IMR-90 (cell line): Measurements from ENCODE around the gene PCSK6. TPM values are rescaled to one million over a fixed set of nuclear protein-coding genes. Genes with fewer than 3 reads are reported as not detected.

Experiments
- ATAC-seq: fragments of 200-7000 bp; cut with Tn5 transposase; 2 replicates; pipeline ENCODE4 v1.9.1; 2020; ENCODE audit warnings: low read depth, mild to moderate bottlenecking, moderate library complexity
- BruUV-seq: library from RNA; stranded (reverse); fragments of 400-500 nt; replicated peaks from 2 replicates; lab custom pipeline; 2021; lab: Mats Ljungman, UMichigan
- CTCF ChIA-PET: fragments of 300-600 bp; formaldehyde crosslinking; extraction: SDS; loops from one replicate; lab custom pipeline; 2021; ENCODE audit warnings: antibody characterized with exemption; lab: Yijun Ruan, JAX
- POLR2A ChIA-PET: fragments of 300-600 bp; sonication (Branson Sonifier 250); formaldehyde crosslinking; loops from one replicate; lab custom pipeline; 2022; ENCODE audit warnings: antibody characterized with exemption; ENCODE audit not compliant: unreplicated experiment; lab: Charles Lee
- DNase-seq: peaks from one replicate; pipeline ENCODE4 v3.0.0; 2013
- H2AFZ ChIP-seq: replicated peaks from 2 replicates; pipeline ENCODE3; 2013; ENCODE audit warnings: low read length, mild to moderate bottlenecking; ENCODE audit not compliant: poor library complexity
- H2AK5ac ChIP-seq: 2 replicates; pipeline ENCODE4 v1.6.1; 2013; ENCODE audit warnings: low read depth, low read length, inconsistent platforms
- H2AK9ac ChIP-seq: replicated peaks from 2 replicates; pipeline ENCODE3; 2013; ENCODE audit warnings: mild to moderate bottlenecking, low read depth, low read length, moderate library complexity; ENCODE audit not compliant: poor library complexity
- H2BK120ac ChIP-seq: 2 replicates; pipeline ENCODE4 v1.6.1; 2013; ENCODE audit warnings: low read depth, low read length, inconsistent platforms
- H2BK15ac ChIP-seq: 3 replicates; pipeline ENCODE4 v1.6.1; 2013; ENCODE audit warnings: low read depth, low read length, inconsistent platforms
- H2BK20ac ChIP-seq: 2 replicates; pipeline ENCODE4 v1.6.1; 2013; ENCODE audit warnings: low read depth, mild to moderate bottlenecking, inconsistent platforms, low read length, moderate library complexity
- H2BK5ac ChIP-seq: 2 replicates; pipeline ENCODE4 v1.6.1; 2013; ENCODE audit warnings: mild to moderate bottlenecking, low read depth, low read length, inconsistent platforms; ENCODE audit not compliant: poor library complexity, severe bottlenecking
- H3K14ac ChIP-seq: replicated peaks from 2 replicates; pipeline ENCODE4 v1.6.1; 2013; ENCODE audit warnings: low read depth, low read length, inconsistent platforms
- H3K18ac ChIP-seq: 2 replicates; pipeline ENCODE4 v1.6.1; 2013; ENCODE audit warnings: low read depth, low read length, control low read depth
- H3K23ac ChIP-seq: 2 replicates; pipeline ENCODE4 v1.6.1; 2013; ENCODE audit warnings: low read depth, low read length, inconsistent platforms
- H3K27ac ChIP-seq: 2 replicates; pipeline ENCODE4 v1.5.1; 2013; ENCODE audit warnings: mild to moderate bottlenecking, control low read depth, low read length; ENCODE audit not compliant: insufficient read depth
- H3K27me3 ChIP-seq: 2 replicates; pipeline ENCODE4 v1.6.1; 2013; ENCODE audit warnings: low read length; ENCODE audit not compliant: control insufficient read depth, insufficient read depth
- H3K36me3 ChIP-seq: 2 replicates; pipeline ENCODE4 v1.6.1; 2013; ENCODE audit warnings: low read length, mixed read lengths; ENCODE audit not compliant: control insufficient read depth, insufficient read depth
- H3K4ac ChIP-seq: 2 replicates; pipeline ENCODE4 v1.6.1; 2013; ENCODE audit warnings: low read depth, low read length, inconsistent platforms
- H3K4me1 ChIP-seq: 2 replicates; pipeline ENCODE4 v1.6.1; 2013; ENCODE audit warnings: low read length, mixed read lengths; ENCODE audit not compliant: control insufficient read depth, insufficient read depth
- H3K4me2 ChIP-seq: 2 replicates; pipeline ENCODE4 v1.6.1; 2013; ENCODE audit warnings: low read depth, mild to moderate bottlenecking, control low read depth, low read length, moderate library complexity
- H3K4me3 ChIP-seq: 2 replicates; pipeline ENCODE4 v1.5.1; 2013; ENCODE audit warnings: low read depth, mild to moderate bottlenecking, control low read depth, low read length, moderate library complexity; ENCODE audit not compliant: insufficient read depth
- H3K56ac ChIP-seq: 2 replicates; pipeline ENCODE4 v1.6.1; 2013; ENCODE audit warnings: low read length, inconsistent platforms; ENCODE audit not compliant: insufficient read depth; ENCODE audit errors: extremely low read depth
- H3K79me1 ChIP-seq, 2 experiments: 2 replicates each; pipeline ENCODE4 v1.6.1; 2013; ENCODE audit warnings: low read length in 2 of 2, inconsistent platforms in 1 of 2, low read depth in 1 of 2
- H3K9ac ChIP-seq: 2 replicates; pipeline ENCODE4 v1.6.1; 2013; ENCODE audit warnings: low read depth, low read length, control low read depth
- H3K9me1 ChIP-seq: 2 replicates; pipeline ENCODE4 v1.6.1; 2013; ENCODE audit warnings: low read length, inconsistent platforms; ENCODE audit not compliant: insufficient read depth
- H3K9me3 ChIP-seq: 2 replicates; pipeline ENCODE4 v1.6.1; 2013; ENCODE audit warnings: low read length; ENCODE audit not compliant: control insufficient read depth, insufficient read depth
- H4K20me1 ChIP-seq: 2 replicates; pipeline ENCODE4 v1.6.1; 2013; ENCODE audit warnings: low read length, inconsistent platforms; ENCODE audit not compliant: insufficient read depth
- H4K5ac ChIP-seq: 2 replicates; pipeline ENCODE4 v1.6.1; 2013; ENCODE audit warnings: mild to moderate bottlenecking, low read depth, low read length, control low read depth
- H4K8ac ChIP-seq, 2 experiments: 2 replicates each; pipeline ENCODE4 v1.6.1; 2013; ENCODE audit warnings: low read depth in 2 of 2, low read length in 2 of 2, control low read depth in 1 of 2, inconsistent platforms in 1 of 2
- H4K91ac ChIP-seq: 2 replicates; pipeline ENCODE4 v1.6.1; 2013; ENCODE audit warnings: low read depth, low read length, inconsistent platforms; ENCODE audit not compliant: insufficient read depth
- BHLHE40 ChIP-seq: fragments of 150-350 bp; IDR thresholded peaks from 2 replicates; pipeline ENCODE4 v1.6.1; 2016; ENCODE audit warnings: mild to moderate bottlenecking, low read depth, low read length
- CHD1 ChIP-seq: IDR thresholded peaks from 2 replicates; pipeline ENCODE4 v1.6.1; 2012; ENCODE audit warnings: low read depth, low read length, improper control_type of control experiment
- CTCF ChIP-seq: conservative IDR thresholded peaks from 2 replicates; pipeline ENCODE4 v1.5.1; 2012; ENCODE audit warnings: mild to moderate bottlenecking, low read depth, low read length, improper control_type of control experiment
- ELK1 ChIP-seq: fragments of 150-350 bp; IDR thresholded peaks from 2 replicates; pipeline ENCODE4 v1.6.1; 2016; ENCODE audit warnings: low read depth, mild to moderate bottlenecking, low read length, moderate library complexity, borderline replicate concordance
- FOS ChIP-seq: fragments of 150-350 bp; IDR thresholded peaks from 2 replicates; pipeline ENCODE4 v1.6.1; 2016; ENCODE audit warnings: low read depth, low read length
- MAFK ChIP-seq: IDR thresholded peaks from 2 replicates; pipeline ENCODE4 v1.6.1; 2012; ENCODE audit warnings: low read depth, low read length, improper control_type of control experiment
- MAZ ChIP-seq: IDR thresholded peaks from 2 replicates; pipeline ENCODE4 v1.6.1; 2012; ENCODE audit warnings: low read depth, mild to moderate bottlenecking, low read length, improper control_type of control experiment, moderate library complexity, borderline replicate concordance
- MXI1 ChIP-seq: IDR thresholded peaks from 2 replicates; pipeline ENCODE4 v1.6.1; 2012; ENCODE audit warnings: low read depth, mild to moderate bottlenecking, low read length, moderate library complexity, borderline replicate concordance
- NFE2L2 ChIP-seq: fragments of 150-350 bp; IDR thresholded peaks from 2 replicates; pipeline ENCODE4 v1.6.1; 2016; ENCODE audit warnings: low read depth, mild to moderate bottlenecking, low read length
- RAD21 ChIP-seq: IDR thresholded peaks from 2 replicates; pipeline ENCODE4 v1.6.1; 2012; ENCODE audit warnings: low read length, improper control_type of control experiment
- RCOR1 ChIP-seq: IDR thresholded peaks from 2 replicates; pipeline ENCODE4 v1.6.1; 2012; ENCODE audit warnings: mild to moderate bottlenecking, low read length, improper control_type of control experiment; ENCODE audit not compliant: insufficient replicate concordance
- RFX5 ChIP-seq: IDR thresholded peaks from 2 replicates; pipeline ENCODE4 v1.8.0; 2012; ENCODE audit warnings: low read depth, mild to moderate bottlenecking, low read length, moderate library complexity
- SMC3 ChIP-seq: fragments of 150-350 bp; IDR thresholded peaks from 2 replicates; pipeline ENCODE4 v1.6.1; 2016; ENCODE audit warnings: low read depth, mild to moderate bottlenecking, antibody characterized with exemption, low read length, moderate library complexity
- USF2 ChIP-seq: fragments of 150-350 bp; IDR thresholded peaks from 2 replicates; pipeline ENCODE4 v1.6.1; 2017; ENCODE audit warnings: mild to moderate bottlenecking, antibody characterized with exemption, low read length, low read depth
- WGBS, 2 experiments: methylation state at CpG; one replicate each; pipeline versions ENCODE4 v1.1.5 to v1.1.7; 2013; ENCODE audit warnings: missing lambda C conversion rate in 2 of 2; ENCODE audit not compliant: insufficient read length in 1 of 2; ENCODE audit errors: extremely low coverage in 2 of 2; 5-methylcytosine and 5-hydroxymethylcytosine counted together
- dilution Hi-C: fragments of 300-500 bp; cut with HindIII; formaldehyde crosslinking; loops from one replicate; pipeline ENCODE4 v1.14.3; 2018; ENCODE audit warnings: low sequenced_read_pairs; ENCODE audit not compliant: unreplicated experiment
- in situ Hi-C: fragments of 300-500 bp; cut with MboI; formaldehyde crosslinking; loops from 3 replicates; pipeline ENCODE4 v1.14.3; 2019; ENCODE audit warnings: low sequenced_read_pairs, inconsistent platforms, mixed read lengths
- intact Hi-C: fragments of 100-400 bp; cut with micrococcal nuclease; formaldehyde crosslinking; loops from 2 replicates; pipeline ENCODE4 v1.10.0; 2022
- polyA plus RNA-seq, 3 experiments: library from polyadenylated mRNA; depleted of rRNA; stranded (reverse); fragments of >200 nt; gene quantifications; 2 replicates each; pipeline ENCODE4 v1.2.3, GENCODE V29; 2012; ENCODE audit warnings: low replicate concordance in 1 of 3
- total RNA-seq: library from RNA; depleted of rRNA; stranded (reverse); fragments of >200 nt; gene quantifications from 2 replicates; pipeline ENCODE4 v1.2.3, GENCODE V29; 2012

The PCSK6 gene
- total and polyA plus RNA-seq, 2 of the 4 experiments (the other 2 are of a cell fraction): not detected

- BruUV-seq: no TSS peak
- CTCF ChIA-PET: interaction anchor here (0.7 kb wide), 1 partner anchor 91 kb away, joined by 3 read pairs; no protein-coding TSS in a partner anchor
- Histone ChIP-seq H2AK5ac (no peak overlapping the region), H3K4me1 (no peaks in the 10 kb centered on the region), H2BK5ac (no peak overlapping the region), H3K56ac (no peak overlapping the region), H3K4ac (no peak overlapping the region), H2BK120ac (no peak overlapping the region), H2AK9ac (no peak overlapping the region), H3K4me2 (no peak overlapping the region), H4K91ac (no peak overlapping the region), H3K18ac (no peak overlapping the region), H3K9ac (no peak overlapping the region), H2BK15ac (no peak overlapping the region), H2BK20ac (no peak overlapping the region), H3K27ac (no peak overlapping the region), H3K9me3 (no peaks in the 10 kb centered on the region), H3K9me1 (no peaks in the 10 kb centered on the region), H3K79me1 (no peaks in the 10 kb centered on the region), H4K5ac (no peak overlapping the region), H3K4me3 (no peak overlapping the region), H2AFZ (no peak overlapping the region), H3K36me3 (no peaks in the 10 kb centered on the region), H3K27me3 (peaks cover 4% of the 10 kb centered on the region), H3K14ac (no peak overlapping the region), H3K23ac (no peak overlapping the region), H4K8ac (no peak overlapping the region), H4K20me1 (no peaks in the 10 kb centered on the region)
- POLR2A ChIA-PET: no interaction called here
- intact Hi-C loops (no loop called here), dilution Hi-C loops (no loop called here), in situ Hi-C loops (no loop called here)
- 100% methylated on average over 2 of the region's 8 CpGs; no CpG with 5 or more reads in 1 of the 2 experiments for WGBS, 2 experiments
- DNase-seq (no peak), ATAC-seq (no peak)
- TF ChIP-seq USF2: no peak
- no peak for TF ChIP-seq ELK1
- no peak for TF ChIP-seq CHD1
- no peak for TF ChIP-seq FOS
- TF ChIP-seq RAD21: no peak
- TF ChIP-seq CTCF: no peak
- no peak for TF ChIP-seq RFX5
- TF ChIP-seq MAZ: no peak
- TF ChIP-seq MXI1: no peak
- no peak for TF ChIP-seq NFE2L2
- no peak for TF ChIP-seq SMC3
- no peak for TF ChIP-seq MAFK
- TF ChIP-seq BHLHE40: no peak
- TF ChIP-seq RCOR1: no peak
These were observed 21.0 kb upstream of the PCSK6 start for GRCh38 chr15:101510212-101511197.
